ENCODE results near the gene EMC1. TPM values are rescaled to one million over a fixed set of nuclear protein-coding genes. Genes with fewer than 3 reads are reported as not detected.

EMC1 gene
- total RNA-seq, 2 donors from 2014 or later: 39.3 to 63.0 TPM

- H3K4me3 ChIP-seq: peak overlapping the region; percentile 90
- peaks cover 3% of the 10 kb centered on the region for H3K36me3 ChIP-seq
- H3K27me3 ChIP-seq (replicated peaks; ENCODE audit: insufficient read depth): no peaks in the 10 kb centered on the region
- TF ChIP-seq CTCF (IDR thresholded peaks at IDR 0.05): no peak
- H3K27ac ChIP-seq: peak overlapping the region; percentile 90 to 95
- ATAC-seq (ENCODE audit: insufficient number of reproducible peaks, low FRiP score, low read depth): no peak
- no peaks in the 10 kb centered on the region for H3K9me3 ChIP-seq
- no peak for DNase-seq (ENCODE audit: low spot score)
- H3K4me1 ChIP-seq (ENCODE audit: control insufficient read depth in 1 of 2, low read depth in 2 of 2): peaks cover 44 to 66% of the 10 kb centered on the region in 2 donors
These were observed 42.5 kb downstream of the EMC1 start for GRCh38 chr1:19208710-19209438.

- Histone ChIP-seq H3K4me1 (ENCODE audit: control insufficient read depth in 1 of 2, low read depth in 2 of 2) (peaks cover 56 to 85% of the 10 kb centered on the region in 2 donors), H3K9me3 (no peaks in the 10 kb centered on the region), H3K4me3 (no peak overlapping the region), H3K27ac (peak overlapping the region; percentile 69 to 90), H3K36me3 (no peaks in the 10 kb centered on the region), H3K27me3 (replicated peaks; ENCODE audit: insufficient read depth) (no peaks in the 10 kb centered on the region)
- DNase-seq (ENCODE audit: low spot score) (no peak), ATAC-seq (ENCODE audit: insufficient number of reproducible peaks, low FRiP score, low read depth) (no peak)
- no peak for TF ChIP-seq CTCF (IDR thresholded peaks at IDR 0.05)
These were observed 44.4 kb downstream of the EMC1 start for GRCh38 chr1:19206947-19207346.

DNA sequence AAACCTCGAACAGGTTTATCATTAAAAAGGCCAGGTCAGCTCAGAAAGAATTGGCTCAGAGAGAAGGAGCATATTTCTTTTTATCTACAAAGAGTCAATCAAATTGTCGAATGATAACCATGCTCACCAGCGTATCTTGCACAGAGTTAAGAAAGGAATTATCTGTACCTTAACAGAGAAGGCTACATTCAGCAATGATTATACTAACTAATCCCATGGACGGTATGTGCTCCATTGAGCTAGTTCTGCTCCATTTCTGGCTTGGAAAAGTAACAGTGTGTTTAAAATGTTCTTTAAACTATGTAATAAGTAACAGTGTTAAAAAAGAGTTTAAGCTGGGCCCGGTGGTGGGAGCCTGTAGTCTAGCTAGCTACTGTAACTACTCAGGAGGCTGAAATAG is 45.5 kb downstream of the EMC1 start:
- no peak overlapping the region for H3K27ac ChIP-seq
- peaks cover 57 to 87% of the 10 kb centered on the region in 2 donors for H3K4me1 ChIP-seq (ENCODE audit: control insufficient read depth in 1 of 2, low read depth in 2 of 2)
- no peaks in the 10 kb centered on the region for H3K9me3 ChIP-seq
- no peaks in the 10 kb centered on the region for H3K27me3 ChIP-seq (replicated peaks; ENCODE audit: insufficient read depth)
- DNase-seq (ENCODE audit: low spot score) (no peak), ATAC-seq (ENCODE audit: insufficient number of reproducible peaks, low FRiP score, low read depth) (no peak)
- TF ChIP-seq CTCF (IDR thresholded peaks at IDR 0.05): no peak
- H3K4me3 ChIP-seq: no peak overlapping the region
- H3K36me3 ChIP-seq: peaks cover under 1% of the 10 kb centered on the region

GRCh38 chr1:19205403-19205802 is 45.9 kb downstream of the EMC1 start:
- TF ChIP-seq CTCF (IDR thresholded peaks at IDR 0.05): no peak
- H3K36me3 ChIP-seq: peaks cover 4% of the 10 kb centered on the region
- peaks cover 55 to 86% of the 10 kb centered on the region in 2 donors for H3K4me1 ChIP-seq (ENCODE audit: control insufficient read depth in 1 of 2, low read depth in 2 of 2)
- no peak overlapping the region for H3K4me3 ChIP-seq
- no peak overlapping the region for H3K27ac ChIP-seq
- no peak for ATAC-seq (ENCODE audit: insufficient number of reproducible peaks, low FRiP score, low read depth)
- no peaks in the 10 kb centered on the region for H3K9me3 ChIP-seq
- H3K27me3 ChIP-seq (replicated peaks; ENCODE audit: insufficient read depth): no peaks in the 10 kb centered on the region
- no peak for DNase-seq (ENCODE audit: low spot score)

GRCh38 chr1:19204446-19205266 is 46.7 kb downstream of the EMC1 start:
- H3K36me3 ChIP-seq: peaks cover 4% of the 10 kb centered on the region
- no peak for TF ChIP-seq CTCF (IDR thresholded peaks at IDR 0.05)
- ATAC-seq (ENCODE audit: insufficient number of reproducible peaks, low FRiP score, low read depth) (no peak), DNase-seq (ENCODE audit: low spot score) (no peak)
- peaks cover 55 to 86% of the 10 kb centered on the region in 2 donors for H3K4me1 ChIP-seq (ENCODE audit: control insufficient read depth in 1 of 2, low read depth in 2 of 2)
- H3K27me3 ChIP-seq (replicated peaks; ENCODE audit: insufficient read depth): no peaks in the 10 kb centered on the region
- no peak overlapping the region for H3K4me3 ChIP-seq
- peak overlapping the region; percentile 19 to 66 for H3K27ac ChIP-seq
- no peaks in the 10 kb centered on the region for H3K9me3 ChIP-seq
